ENCODE data around the gene ARHGEF11. TPM values are rescaled to one million over a fixed set of nuclear protein-coding genes. Genes with fewer than 3 reads are reported as not detected.

The ARHGEF11 gene
- total and polyA plus RNA-seq, 9 of the 15 experiments (the other 6 are each of a cell fraction or from before 2014, with no cell fraction given): 0.14 to 15.5 (median 9.0) TPM

DNA sequence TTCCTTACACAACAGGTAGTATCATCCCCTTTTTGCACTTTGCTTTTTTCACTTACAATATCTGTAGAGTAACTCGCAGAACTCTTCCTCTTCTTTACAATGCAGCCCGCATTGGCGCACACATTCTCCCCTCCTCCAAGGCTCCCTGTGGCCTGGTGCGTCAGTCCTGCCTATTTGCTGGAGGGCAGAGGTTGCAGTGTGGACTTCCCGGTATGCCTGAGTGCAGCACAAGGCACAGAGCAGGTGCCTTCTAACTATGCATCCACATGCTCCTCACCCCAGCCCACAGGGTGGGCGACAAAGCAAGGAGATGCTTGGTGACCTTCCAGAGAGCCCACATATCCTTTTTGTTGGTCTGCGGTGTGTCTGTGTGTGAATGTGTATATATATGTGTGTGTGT is 53.3 kb downstream of the ARHGEF11 start:
- Histone ChIP-seq H2AFZ (ENCODE audit: low read depth, low read length) (no peak overlapping the region), H3K79me2 (ENCODE audit: control insufficient read depth, insufficient read depth, low read length) (peaks cover 8% of the 10 kb centered on the region; the same call in 2 of the 3 replicates), H4K20me1 (replicated peaks; ENCODE audit: control insufficient read depth, insufficient read depth, low read length) (no peaks in the 10 kb centered on the region; the same call in 1 of the 2 replicates), H3K4me3 (no peak overlapping the region), H3K9ac (ENCODE audit: insufficient read depth in 1 of 2, low read depth in 2 of 2, low read length in 2 of 2) (no peak overlapping the region), H3K27me3 (ENCODE audit: control insufficient read depth in 2 of 2, insufficient read depth in 2 of 2, low read length in 2 of 2) (no peaks in the 10 kb centered on the region), H3K27ac (ENCODE audit: extremely low read depth, low read depth, low read length) (no peak overlapping the region), H3K36me3 (ENCODE audit: control insufficient read depth, insufficient read depth, low read length) (peaks cover 8% of the 10 kb centered on the region; the same call in 2 of the 3 replicates), H3K9me1 (ENCODE audit: control insufficient read depth, insufficient read depth, low read length) (no peaks in the 10 kb centered on the region), H3K9me3 (replicated peaks; ENCODE audit: control insufficient read depth, insufficient read depth, low read depth, low read length) (no peaks in the 10 kb centered on the region), H3K4me2 (ENCODE audit: insufficient read depth, low read length) (no peak overlapping the region), H3K4me1 (replicated peaks in 1 of 2; ENCODE audit: control insufficient read depth in 2 of 2, insufficient read depth in 2 of 2, low read length in 2 of 2) (peaks cover 13 to 33% of the 10 kb centered on the region in 2 experiments)
- DNase-seq (ENCODE audit: extremely low read depth in 1 of 4, low spot score in 3 of 4): no peak
- CTCF ChIA-PET (ENCODE audit: low intra/inter-chr PET ratio): no interaction called here
- ATAC-seq: no peak
- intact Hi-C loops (cut with micrococcal nuclease): no loop called here
- 79% methylated on average over 7 of the region's 7 CpGs for WGBS (ENCODE audit: insufficient coverage, low coverage, missing lambda C conversion rate)
- in situ Hi-C loops (cut with MboI): no loop called here
- TF ChIP-seq, protein P1, sequence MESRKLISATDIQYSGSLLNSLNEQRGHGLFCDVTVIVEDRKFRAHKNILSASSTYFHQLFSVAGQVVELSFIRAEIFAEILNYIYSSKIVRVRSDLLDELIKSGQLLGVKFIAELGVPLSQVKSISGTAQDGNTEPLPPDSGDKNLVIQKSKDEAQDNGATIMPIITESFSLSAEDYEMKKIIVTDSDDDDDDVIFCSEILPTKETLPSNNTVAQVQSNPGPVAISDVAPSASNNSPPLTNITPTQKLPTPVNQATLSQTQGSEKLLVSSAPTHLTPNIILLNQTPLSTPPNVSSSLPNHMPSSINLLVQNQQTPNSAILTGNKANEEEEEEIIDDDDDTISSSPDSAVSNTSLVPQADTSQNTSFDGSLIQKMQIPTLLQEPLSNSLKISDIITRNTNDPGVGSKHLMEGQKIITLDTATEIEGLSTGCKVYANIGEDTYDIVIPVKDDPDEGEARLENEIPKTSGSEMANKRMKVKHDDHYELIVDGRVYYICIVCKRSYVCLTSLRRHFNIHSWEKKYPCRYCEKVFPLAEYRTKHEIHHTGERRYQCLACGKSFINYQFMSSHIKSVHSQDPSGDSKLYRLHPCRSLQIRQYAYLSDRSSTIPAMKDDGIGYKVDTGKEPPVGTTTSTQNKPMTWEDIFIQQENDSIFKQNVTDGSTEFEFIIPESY (CRISPR knock-in tag; IDR thresholded peaks at IDR 0.05): 0 out of 2 replicates have a peak, but pooled peaks have one; percentile 20
- TF ChIP-seq, protein P2, sequence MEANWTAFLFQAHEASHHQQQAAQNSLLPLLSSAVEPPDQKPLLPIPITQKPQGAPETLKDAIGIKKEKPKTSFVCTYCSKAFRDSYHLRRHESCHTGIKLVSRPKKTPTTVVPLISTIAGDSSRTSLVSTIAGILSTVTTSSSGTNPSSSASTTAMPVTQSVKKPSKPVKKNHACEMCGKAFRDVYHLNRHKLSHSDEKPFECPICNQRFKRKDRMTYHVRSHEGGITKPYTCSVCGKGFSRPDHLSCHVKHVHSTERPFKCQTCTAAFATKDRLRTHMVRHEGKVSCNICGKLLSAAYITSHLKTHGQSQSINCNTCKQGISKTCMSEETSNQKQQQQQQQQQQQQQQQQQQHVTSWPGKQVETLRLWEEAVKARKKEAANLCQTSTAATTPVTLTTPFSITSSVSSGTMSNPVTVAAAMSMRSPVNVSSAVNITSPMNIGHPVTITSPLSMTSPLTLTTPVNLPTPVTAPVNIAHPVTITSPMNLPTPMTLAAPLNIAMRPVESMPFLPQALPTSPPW (CRISPR knock-in tag; IDR thresholded peaks at IDR 0.05): no peak
- peak; percentile 58; the same call in 1 of the 2 replicates for TF ChIP-seq NR2C2 (CRISPR knock-in tag; IDR thresholded peaks at IDR 0.05)
- TF ChIP-seq NR2C2 (tag; IDR thresholded peaks at IDR 0.05): no peak
- no peak for TF ChIP-seq EHMT2 (IDR thresholded peaks at IDR 0.05)
- TF ChIP-seq FIP1L1 (IDR thresholded peaks at IDR 0.05; ENCODE audit: low read depth, low read length, poor library complexity, severe bottlenecking): no peak
- no peak for TF ChIP-seq NFYB (IDR thresholded peaks at IDR 0.05; ENCODE audit: extremely low read depth, insufficient read length)
- TF ChIP-seq RBM17 (IDR thresholded peaks at IDR 0.05; ENCODE audit: borderline replicate concordance, low read depth, low read length): no peak
- TF ChIP-seq SIN3A (IDR thresholded peaks at IDR 0.05; ENCODE audit: borderline replicate concordance in 2 of 2, control insufficient read depth in 1 of 2, low read depth in 2 of 2, low read length in 2 of 2): no peak
- TF ChIP-seq SAFB2 (IDR thresholded peaks at IDR 0.05; ENCODE audit: borderline replicate concordance, low read depth, low read length, severe bottlenecking): no peak
- TF ChIP-seq POU5F1 (IDR thresholded peaks at IDR 0.05; ENCODE audit: borderline replicate concordance, low read depth, low read length, partially characterized antibody): no peak
- no peak for TF ChIP-seq ZBTB43 (CRISPR knock-in tag; IDR thresholded peaks at IDR 0.05)
- no peak for TF ChIP-seq TBL1XR1 (IDR thresholded peaks at IDR 0.05; ENCODE audit: low read length in 2 of 2)
- no peak for TF ChIP-seq POLR2G (IDR thresholded peaks at IDR 0.05; ENCODE audit: low read depth, low read length)
- TF ChIP-seq FOSL1 (tag; conservative IDR thresholded peaks at IDR 0.05): no peak
- TF ChIP-seq NR2C1 (IDR thresholded peaks at IDR 0.05): peak; percentile 54
- TF ChIP-seq NR2C1 (tag; IDR thresholded peaks at IDR 0.05): no peak
- BruUV-seq (replicated peaks): no TSS peak
- POLR2A ChIA-PET: interaction anchor here (2.5 kb wide), 1 partner anchor 28 kb away, joined by 8 read pairs; no protein-coding TSS in a partner anchor
- no peak for FAIRE-seq

All from K562 (cell line).